ENCODE measurements around the gene PNPLA1.

Gene PNPLA1

GRCh38 chr6:36269834-36270705 is at the start of gene PNPLA1:
Gene PNPLA1 (plus strand): TSS chr6:36270060. CDS start chr6:36270460, 400 bp downstream.
- DNase-seq: no peak

GRCh38 chr6:36220226-36220625 is 49.6 kb upstream of the PNPLA1 start:
- no peak for DNase-seq

- no peak for DNase-seq
Observed at GRCh38 chr6:36221674-36222073, 48.2 kb upstream of the PNPLA1 start.

GRCh38 chr6:36222924-36223323 is 46.9 kb upstream of the PNPLA1 start:
- no peak for DNase-seq

GRCh38 chr6:36223706-36224105 is 46.2 kb upstream of the PNPLA1 start:
- no peak for DNase-seq

- DNase-seq: no peak
Observed at GRCh38 chr6:36224918-36225461, 44.9 kb upstream of the PNPLA1 start.

GRCh38 chr6:36226438-36227047 is 43.3 kb upstream of the PNPLA1 start:
- no peak for DNase-seq

GRCh38 chr6:36227379-36228228 is 42.3 kb upstream of the PNPLA1 start:
- no peak for DNase-seq

GRCh38 chr6:36229223-36229622 is 40.6 kb upstream of the PNPLA1 start:
- no peak for DNase-seq

- DNase-seq: no peak
Observed at GRCh38 chr6:36230371-36230770, 39.5 kb upstream of the PNPLA1 start.

GRCh38 chr6:36232172-36232571 is 37.7 kb upstream of the PNPLA1 start:
- DNase-seq: no peak

GRCh38 chr6:36235309-36235708 is 34.6 kb upstream of the PNPLA1 start:
- no peak for DNase-seq

- no peak for DNase-seq
Observed at GRCh38 chr6:36235862-36236261, 34.0 kb upstream of the PNPLA1 start.

GRCh38 chr6:36239774-36240173 is 30.1 kb upstream of the PNPLA1 start:
- DNase-seq: no peak

GRCh38 chr6:36241728-36242127 is 28.1 kb upstream of the PNPLA1 start:
- no peak for DNase-seq

- no peak for DNase-seq
Observed at GRCh38 chr6:36242161-36242560, 27.7 kb upstream of the PNPLA1 start.

GRCh38 chr6:36242626-36243025 is 27.2 kb upstream of the PNPLA1 start:
- DNase-seq: no peak

GRCh38 chr6:36243562-36244212 is 26.2 kb upstream of the PNPLA1 start:
- no peak for DNase-seq

GRCh38 chr6:36244641-36245280 is 25.1 kb upstream of the PNPLA1 start:
- no peak for DNase-seq

- no peak for DNase-seq
Observed at GRCh38 chr6:36245572-36246061, 24.2 kb upstream of the PNPLA1 start.

- DNase-seq: no peak
Observed at GRCh38 chr6:36246506-36247268, 23.2 kb upstream of the PNPLA1 start.

All from stimulated activated CD4-positive, alpha-beta T cell treated with anti-CD3 and anti-CD28 coated beads, Interleukin-4, amount 100 ng/mL, for 1 hour (primary cell).